HepG2 (cell line): ENCODE measurements around the gene THOP1. TPM values are rescaled to one million over a fixed set of nuclear protein-coding genes. Genes with fewer than 3 reads are reported as not detected.

Experiments used
- BHLHE40 ChIP-seq: IDR thresholded peaks from 2 replicates; pipeline ENCODE4 v1.6.1; 2011; ENCODE audit warnings: low read length, improper control_type of control experiment
- BRF2 ChIP-seq: sonication (generic); formaldehyde crosslinking; IDR thresholded peaks from 2 replicates; pipeline ENCODE4 v1.8.1; 2022; ENCODE audit warnings: mild to moderate bottlenecking, missing genetic modification reagents
- CAMTA2 ChIP-seq: sonication (generic); formaldehyde crosslinking; IDR thresholded peaks from 2 replicates; pipeline ENCODE4 v1.4.0; 2020; ENCODE audit warnings: mild to moderate bottlenecking, missing genetic modification reagents, borderline replicate concordance
- E2F5 ChIP-seq: sonication (generic); formaldehyde crosslinking; conservative IDR thresholded peaks from 2 replicates; pipeline ENCODE4 v1.4.0; 2020; ENCODE audit warnings: missing genetic modification reagents
- HES4 ChIP-seq: sonication (generic); formaldehyde crosslinking; IDR thresholded peaks from 2 replicates; pipeline ENCODE4 v1.9.0; 2021; ENCODE audit warnings: mild to moderate bottlenecking, missing genetic modification reagents, borderline replicate concordance
- HOXA7 ChIP-seq: sonication (generic); formaldehyde crosslinking; IDR thresholded peaks from 2 replicates; pipeline ENCODE4 v1.8.1; 2022; ENCODE audit warnings: mild to moderate bottlenecking, missing genetic modification reagents, moderate library complexity
- MATR3 ChIP-seq: sonication (generic); formaldehyde crosslinking; IDR thresholded peaks from 2 replicates; pipeline ENCODE4 v1.4.0; 2020; ENCODE audit warnings: missing genetic modification reagents
- MAX ChIP-seq: IDR thresholded peaks from 2 replicates; pipeline ENCODE4 v1.6.1; 2012; ENCODE audit warnings: inconsistent platforms
- MTA1 ChIP-seq: sonication (generic); formaldehyde crosslinking; IDR thresholded peaks from 2 replicates; pipeline ENCODE4 v1.4.0; 2020; ENCODE audit warnings: missing genetic modification reagents, mild to moderate bottlenecking, borderline replicate concordance
- PHF5A ChIP-seq: IDR thresholded peaks from one replicate; pipeline ENCODE4 v1.6.1; 2018; ENCODE audit warnings: low read depth, missing genetic modification reagents; ENCODE audit not compliant: unreplicated experiment
- PLRG1 ChIP-seq: fragments of 450-650 bp; conservative IDR thresholded peaks from 2 replicates; pipeline ENCODE4 v1.6.1; 2016
- RNF2 ChIP-seq: fragments of 450-650 bp; conservative IDR thresholded peaks from 2 replicates; pipeline ENCODE4 v1.6.1; 2016; ENCODE audit warnings: low read depth
- RXRA ChIP-seq: sonication (generic); formaldehyde crosslinking; IDR thresholded peaks from 2 replicates; pipeline ENCODE4 v1.5.1; 2020; ENCODE audit warnings: missing genetic modification reagents
- SALL1 ChIP-seq: sonication (generic); formaldehyde crosslinking; IDR thresholded peaks from 2 replicates; pipeline ENCODE4 v1.8.0; 2022; ENCODE audit warnings: mild to moderate bottlenecking, missing genetic modification reagents
- STAG1 ChIP-seq: sonication (generic); formaldehyde crosslinking; IDR thresholded peaks from 2 replicates; pipeline ENCODE4 v1.4.0; 2020; ENCODE audit warnings: missing genetic modification reagents
- TEF ChIP-seq: sonication (generic); formaldehyde crosslinking; IDR thresholded peaks from 2 replicates; pipeline ENCODE4 v1.5.0; 2020; ENCODE audit warnings: missing genetic modification reagents
- THYN1 ChIP-seq: sonication (generic); formaldehyde crosslinking; IDR thresholded peaks from 2 replicates; pipeline ENCODE4 v1.8.1; 2023; ENCODE audit warnings: low read depth, mild to moderate bottlenecking, moderate library complexity, missing genetic modification reagents, borderline replicate concordance
- TRIM22 ChIP-seq: fragments of 450-650 bp; IDR thresholded peaks from 2 replicates; pipeline ENCODE4 v1.6.1; 2017
- WIZ ChIP-seq: sonication (generic); formaldehyde crosslinking; IDR thresholded peaks from 2 replicates; pipeline ENCODE4 v1.5.1; 2020; ENCODE audit warnings: mild to moderate bottlenecking, missing genetic modification reagents
- ZBTB7A ChIP-seq: sonication (generic); formaldehyde crosslinking; IDR thresholded peaks from 2 replicates; pipeline ENCODE4 v1.8.0; 2022; ENCODE audit warnings: mild to moderate bottlenecking, missing genetic modification reagents
- ZEB1 ChIP-seq: IDR thresholded peaks from 2 replicates; pipeline ENCODE4 v1.6.1; 2012; ENCODE audit warnings: mild to moderate bottlenecking, low read depth, inconsistent platforms; ENCODE audit not compliant: insufficient replicate concordance
- ZFAT ChIP-seq: sonication (generic); formaldehyde crosslinking; conservative IDR thresholded peaks from 2 replicates; pipeline ENCODE4 v1.8.1; 2023; ENCODE audit warnings: missing genetic modification reagents, inconsistent platforms
- ZNF747 ChIP-seq: sonication (generic); formaldehyde crosslinking; IDR thresholded peaks from 2 replicates; pipeline ENCODE4 v1.8.1; 2023; ENCODE audit warnings: missing genetic modification reagents, mild to moderate bottlenecking, borderline replicate concordance
- ZNF790 ChIP-seq: sonication (generic); formaldehyde crosslinking; IDR thresholded peaks from 2 replicates; pipeline ENCODE4 v1.8.0; 2022; ENCODE audit warnings: missing genetic modification reagents, mild to moderate bottlenecking, borderline replicate concordance
- ZSCAN20 ChIP-seq: sonication (generic); formaldehyde crosslinking; IDR thresholded peaks from 2 replicates; pipeline ENCODE4 v1.4.0; 2020; ENCODE audit warnings: missing genetic modification reagents, mild to moderate bottlenecking, borderline replicate concordance
- polyA plus RNA-seq, 8 experiments: library from polyadenylated mRNA; depleted of rRNA in 3 of 8; stranded (reverse) in 7 of 8; unstranded in 1 of 8; fragments of >200 nt; fragmentation: Illumina TruSeq in 4 of 8; extraction: Trizol in 4 of 8; gene quantifications; 2 replicates each; pipeline versions ENCODE4 v1.2.1 to v1.2.3, GENCODE V29; 2011 to 2016; ENCODE audit warnings: low read depth in 4 of 8, missing spikeins in 1 of 8, mixed read lengths in 1 of 8; ENCODE audit not compliant: insufficient read depth in 1 of 8
- total RNA-seq, 5 experiments: library from RNA; depleted of rRNA; stranded (reverse); fragments of >200 nt; fragmentation: Illumina TruSeq; extraction: Trizol; gene quantifications; 2 replicates each; pipeline ENCODE4 v1.2.3, GENCODE V29; 2016; ENCODE audit warnings: low read depth in 1 of 5

THOP1 gene
- total and polyA plus RNA-seq, 2 of the 13 experiments (the other 11 are each of a cell fraction or from before 2014, with no cell fraction given), result 74.4 to 116 TPM

GRCh38 chr19:2790557-2791271 is 5.4 kb downstream of the THOP1 start (continued):
- TF ChIP-seq HES4 (no peak), ZSCAN20 (peak; percentile 86; the same call in 1 of the 2 replicates), BHLHE40 (peak; percentile 43; the same call in 1 of the 2 replicates), ZNF790 (CRISPR knock-in tag) (0 out of 2 replicates have a peak, but pooled peaks have one; percentile 67), WIZ (no peak), CAMTA2 (CRISPR knock-in tag) (no peak), SALL1 (CRISPR knock-in tag) (peak; percentile 92), HOXA7 (CRISPR knock-in tag) (no peak), MTA1 (CRISPR knock-in tag) (peak; percentile 87), BRF2 (no peak), RNF2 (0 out of 2 replicates have a peak, but pooled peaks have one; percentile 42), PLRG1 (no peak), STAG1 (no peak), E2F5 (CRISPR knock-in tag) (no peak), PHF5A (CRISPR knock-in tag) (no peak), THYN1 (no peak), ZEB1 (no peak), RXRA (peak; percentile 100), TRIM22 (no peak), TEF (CRISPR knock-in tag) (no peak), ZNF747 (CRISPR knock-in tag) (no peak), MATR3 (CRISPR knock-in tag) (no peak), ZBTB7A (CRISPR knock-in tag) (no peak), MAX (peak; percentile 81), ZFAT (CRISPR knock-in tag) (no peak)
